ENCODE data around the gene SCIN. TPM values are rescaled to one million over a fixed set of nuclear protein-coding genes. Genes with fewer than 3 reads are reported as not detected.

SCIN gene
- total RNA-seq, 1 experiment from 2014 or later = 5.6 TPM

DNA sequence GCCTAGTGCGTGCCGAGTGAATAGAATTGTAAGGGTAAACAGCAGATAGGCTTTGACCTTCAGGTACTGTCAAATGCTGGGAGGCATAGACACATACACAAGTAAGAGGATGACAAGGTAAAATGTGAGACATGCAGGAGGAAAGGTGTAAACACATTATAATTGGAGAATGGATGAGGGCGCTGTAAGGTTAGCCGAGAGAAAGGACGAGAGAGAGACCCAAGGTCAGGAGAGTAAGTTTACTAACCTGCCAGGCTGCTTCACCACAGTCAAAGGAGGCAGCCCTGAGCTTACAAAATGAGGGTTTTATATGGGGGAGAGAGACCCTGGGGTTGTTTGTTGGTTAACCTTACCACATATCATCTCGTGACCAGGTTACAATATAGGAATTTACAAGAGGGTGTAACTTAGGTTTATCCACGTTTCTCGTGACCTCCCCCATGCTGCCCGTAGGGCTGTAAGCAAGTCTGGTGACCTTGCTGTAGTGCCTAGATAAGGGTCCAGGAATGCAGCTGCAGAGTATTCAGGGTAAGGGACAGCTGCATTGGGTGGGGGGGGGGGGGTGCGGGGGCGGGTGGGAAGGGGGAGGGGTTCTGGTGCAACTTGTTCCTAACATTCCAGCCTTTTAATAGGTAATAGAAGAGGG lies 17.9 kb downstream of the SCIN start:
- Histone ChIP-seq H3K27ac (ENCODE audit: low read length) (no peak overlapping the region), H3K27me3 (ENCODE audit: control insufficient read depth, insufficient read depth, low read length) (no peaks in the 10 kb centered on the region), H3K4me3 (ENCODE audit: low read depth in 2 of 2, low read length in 2 of 2) (no peak overlapping the region), H3K4me1 (ENCODE audit: control insufficient read depth, insufficient read depth, low read length) (no peaks in the 10 kb centered on the region), H3K36me3 (ENCODE audit: control insufficient read depth, insufficient read depth, low read length) (no peaks in the 10 kb centered on the region), H3K9me3 (ENCODE audit: control insufficient read depth, insufficient read depth, low read depth, low read length) (no peaks in the 10 kb centered on the region)
- ChIA-PET CTCF (no interaction called here), POLR2A (no interaction called here)
- no peak for DNase-seq (ENCODE audit: low read depth, low spot score)
- TF ChIP-seq, protein P1, sequence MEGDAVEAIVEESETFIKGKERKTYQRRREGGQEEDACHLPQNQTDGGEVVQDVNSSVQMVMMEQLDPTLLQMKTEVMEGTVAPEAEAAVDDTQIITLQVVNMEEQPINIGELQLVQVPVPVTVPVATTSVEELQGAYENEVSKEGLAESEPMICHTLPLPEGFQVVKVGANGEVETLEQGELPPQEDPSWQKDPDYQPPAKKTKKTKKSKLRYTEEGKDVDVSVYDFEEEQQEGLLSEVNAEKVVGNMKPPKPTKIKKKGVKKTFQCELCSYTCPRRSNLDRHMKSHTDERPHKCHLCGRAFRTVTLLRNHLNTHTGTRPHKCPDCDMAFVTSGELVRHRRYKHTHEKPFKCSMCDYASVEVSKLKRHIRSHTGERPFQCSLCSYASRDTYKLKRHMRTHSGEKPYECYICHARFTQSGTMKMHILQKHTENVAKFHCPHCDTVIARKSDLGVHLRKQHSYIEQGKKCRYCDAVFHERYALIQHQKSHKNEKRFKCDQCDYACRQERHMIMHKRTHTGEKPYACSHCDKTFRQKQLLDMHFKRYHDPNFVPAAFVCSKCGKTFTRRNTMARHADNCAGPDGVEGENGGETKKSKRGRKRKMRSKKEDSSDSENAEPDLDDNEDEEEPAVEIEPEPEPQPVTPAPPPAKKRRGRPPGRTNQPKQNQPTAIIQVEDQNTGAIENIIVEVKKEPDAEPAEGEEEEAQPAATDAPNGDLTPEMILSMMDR (IDR thresholded peaks at IDR 0.05) = no peak
- no peak for TF ChIP-seq TCF7L2 (IDR thresholded peaks at IDR 0.05; ENCODE audit: low read depth, low read length)
- TF ChIP-seq, protein P2, sequence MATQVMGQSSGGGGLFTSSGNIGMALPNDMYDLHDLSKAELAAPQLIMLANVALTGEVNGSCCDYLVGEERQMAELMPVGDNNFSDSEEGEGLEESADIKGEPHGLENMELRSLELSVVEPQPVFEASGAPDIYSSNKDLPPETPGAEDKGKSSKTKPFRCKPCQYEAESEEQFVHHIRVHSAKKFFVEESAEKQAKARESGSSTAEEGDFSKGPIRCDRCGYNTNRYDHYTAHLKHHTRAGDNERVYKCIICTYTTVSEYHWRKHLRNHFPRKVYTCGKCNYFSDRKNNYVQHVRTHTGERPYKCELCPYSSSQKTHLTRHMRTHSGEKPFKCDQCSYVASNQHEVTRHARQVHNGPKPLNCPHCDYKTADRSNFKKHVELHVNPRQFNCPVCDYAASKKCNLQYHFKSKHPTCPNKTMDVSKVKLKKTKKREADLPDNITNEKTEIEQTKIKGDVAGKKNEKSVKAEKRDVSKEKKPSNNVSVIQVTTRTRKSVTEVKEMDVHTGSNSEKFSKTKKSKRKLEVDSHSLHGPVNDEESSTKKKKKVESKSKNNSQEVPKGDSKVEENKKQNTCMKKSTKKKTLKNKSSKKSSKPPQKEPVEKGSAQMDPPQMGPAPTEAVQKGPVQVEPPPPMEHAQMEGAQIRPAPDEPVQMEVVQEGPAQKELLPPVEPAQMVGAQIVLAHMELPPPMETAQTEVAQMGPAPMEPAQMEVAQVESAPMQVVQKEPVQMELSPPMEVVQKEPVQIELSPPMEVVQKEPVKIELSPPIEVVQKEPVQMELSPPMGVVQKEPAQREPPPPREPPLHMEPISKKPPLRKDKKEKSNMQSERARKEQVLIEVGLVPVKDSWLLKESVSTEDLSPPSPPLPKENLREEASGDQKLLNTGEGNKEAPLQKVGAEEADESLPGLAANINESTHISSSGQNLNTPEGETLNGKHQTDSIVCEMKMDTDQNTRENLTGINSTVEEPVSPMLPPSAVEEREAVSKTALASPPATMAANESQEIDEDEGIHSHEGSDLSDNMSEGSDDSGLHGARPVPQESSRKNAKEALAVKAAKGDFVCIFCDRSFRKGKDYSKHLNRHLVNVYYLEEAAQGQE (IDR thresholded peaks at IDR 0.05; ENCODE audit: insufficient read depth in 1 of 2, low read depth in 2 of 2, low read length in 1 of 2) = no peak
- no peak for TF ChIP-seq POLR2AphosphoS5 (IDR thresholded peaks at IDR 0.05; ENCODE audit: low read depth, low read length)
- TF ChIP-seq SIN3A (IDR thresholded peaks at IDR 0.05; ENCODE audit: borderline replicate concordance, insufficient read depth, low read depth, low read length) = no peak
- ATAC-seq = no peak
- in situ Hi-C loops (cut with HindIII; ENCODE audit: low pct_unique_long_range_greater_than_20kb, low sequenced_read_pairs) (no loop called here), intact Hi-C loops (cut with micrococcal nuclease; ENCODE audit: unreplicated experiment) (no loop called here)
- BruUV-seq (replicated peaks) = no TSS peak

DNA sequence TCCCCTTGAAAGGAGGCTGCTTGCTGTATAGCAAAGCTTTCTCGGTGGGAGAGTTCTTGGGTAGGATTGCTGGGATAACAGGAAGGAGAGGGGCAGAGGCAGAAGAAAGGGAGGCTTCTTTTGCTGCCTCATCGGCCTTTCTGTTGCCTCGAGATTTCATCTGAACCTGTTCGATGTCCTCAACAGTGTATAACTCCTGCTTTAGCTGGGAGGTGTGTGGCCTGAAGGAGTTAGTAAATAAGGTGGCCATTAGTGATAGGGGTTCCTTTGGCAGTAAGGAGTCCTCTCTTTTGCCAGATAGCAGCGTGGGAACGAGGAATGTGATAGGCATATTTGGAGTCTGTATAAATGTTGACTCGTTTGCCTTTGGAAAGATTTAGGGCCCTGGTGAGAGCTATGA lies 20.0 kb downstream of the SCIN start:
- Histone ChIP-seq H3K36me3 (ENCODE audit: control insufficient read depth, insufficient read depth, low read length) (no peaks in the 10 kb centered on the region), H3K4me1 (ENCODE audit: control insufficient read depth, insufficient read depth, low read length) (no peaks in the 10 kb centered on the region), H3K27ac (ENCODE audit: low read length) (no peak overlapping the region), H3K27me3 (ENCODE audit: control insufficient read depth, insufficient read depth, low read length) (no peaks in the 10 kb centered on the region), H3K9me3 (ENCODE audit: control insufficient read depth, insufficient read depth, low read depth, low read length) (no peaks in the 10 kb centered on the region), H3K4me3 (ENCODE audit: low read depth in 2 of 2, low read length in 2 of 2) (no peak overlapping the region)
- TF ChIP-seq, protein P1 (IDR thresholded peaks at IDR 0.05) = no peak
- TF ChIP-seq, protein P2 (IDR thresholded peaks at IDR 0.05; ENCODE audit: insufficient read depth in 1 of 2, low read depth in 2 of 2, low read length in 1 of 2) = no peak
- TF ChIP-seq POLR2AphosphoS5 (IDR thresholded peaks at IDR 0.05; ENCODE audit: low read depth, low read length) = no peak
- no peak for TF ChIP-seq SIN3A (IDR thresholded peaks at IDR 0.05; ENCODE audit: borderline replicate concordance, insufficient read depth, low read depth, low read length)
- no peak for TF ChIP-seq TCF7L2 (IDR thresholded peaks at IDR 0.05; ENCODE audit: low read depth, low read length)
- no peak for DNase-seq (ENCODE audit: low read depth, low spot score)
- intact Hi-C loops (cut with micrococcal nuclease; ENCODE audit: unreplicated experiment) = no loop called here
- no peak for ATAC-seq
- POLR2A ChIA-PET = no interaction called here
- in situ Hi-C loops (cut with HindIII; ENCODE audit: low pct_unique_long_range_greater_than_20kb, low sequenced_read_pairs) = no loop called here
- no TSS peak for BruUV-seq (replicated peaks)
- CTCF ChIA-PET = no interaction called here

All from Panc1 (cell line).